Activated T-cell treated with anti-CD3 and anti-CD28 coated beads for 4 hours (primary cell): Measurements from ENCODE around the gene HECTD3.
A peak's percentile ranks its signal among the peaks of the same experiment; 100 is the strongest.

ENCODE experiments used
- DNase-seq: peaks from one replicate; pipeline ENCODE4 v3.0.0-alpha.2; 2020

Gene HECTD3

GRCh38 chr1:45010855-45011811, at the start of gene HECTD3:
TSS of gene HECTD3 (minus strand) at chr1:45011324. CDS start at chr1:45011257, 67 bp downstream.
- peak; percentile 47 for DNase-seq

DNA sequence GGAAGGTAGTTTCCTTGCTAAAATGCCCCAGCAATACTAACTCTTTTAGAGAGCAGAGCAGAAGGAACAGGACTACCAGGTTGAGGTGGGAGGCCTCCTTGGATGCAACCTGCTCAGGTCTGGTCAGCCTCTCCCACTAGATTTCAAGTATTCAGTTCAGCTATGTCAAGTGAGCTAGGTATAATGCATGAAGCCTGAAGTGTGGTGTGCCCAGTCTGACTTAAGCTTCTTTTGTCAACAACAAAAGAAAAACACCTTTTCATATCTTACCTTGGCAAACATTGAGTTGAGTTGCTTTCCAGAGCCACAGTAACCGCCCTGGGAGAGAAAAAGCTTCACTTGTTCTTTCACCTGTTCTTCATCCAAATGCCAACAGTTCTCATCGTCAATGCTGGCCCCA, 48.7 kb upstream of the HECTD3 start:
- no peak for DNase-seq

GRCh38 chr1:45057542-45057941, 46.4 kb upstream of the HECTD3 start:
- DNase-seq, result no peak

DNA sequence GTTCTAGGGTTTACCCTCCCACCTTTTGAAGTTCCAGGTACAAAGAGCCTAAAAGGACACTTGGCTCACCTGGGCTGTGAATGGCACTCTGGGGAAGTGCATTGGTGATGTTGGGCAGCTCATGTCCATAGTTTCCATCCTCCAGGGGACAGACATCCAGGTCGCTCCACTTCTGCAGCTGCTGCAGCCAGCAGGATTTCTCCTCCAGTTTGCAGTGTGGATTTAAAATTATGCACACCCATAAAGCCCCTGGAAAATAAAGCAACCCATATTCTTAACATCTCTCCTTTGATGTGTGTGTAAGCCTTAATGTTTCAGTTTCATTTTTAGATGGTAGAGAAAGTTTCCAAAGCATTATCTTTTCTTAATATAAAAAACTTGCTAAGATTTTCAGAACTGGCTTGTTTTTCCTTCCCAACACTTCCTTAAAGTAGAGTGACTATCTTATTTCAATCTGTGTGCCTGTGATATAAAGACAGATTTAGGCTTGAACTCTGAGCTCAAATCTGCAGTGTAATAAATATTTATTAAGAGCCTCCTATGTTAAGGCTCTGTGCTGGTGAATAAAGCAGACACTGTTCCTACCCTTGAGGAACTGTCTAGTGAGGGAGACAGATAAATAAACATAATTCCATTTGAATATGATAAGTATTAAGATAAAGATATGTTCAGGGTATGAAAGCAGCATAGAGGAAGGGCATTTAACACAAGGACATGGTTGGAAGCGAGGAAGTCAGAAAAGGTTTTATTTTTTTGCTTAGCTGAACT, 40.1 kb upstream of the HECTD3 start:
- no peak for DNase-seq

GRCh38 chr1:45047032-45047431, 35.9 kb upstream of the HECTD3 start:
- no peak for DNase-seq

DNA sequence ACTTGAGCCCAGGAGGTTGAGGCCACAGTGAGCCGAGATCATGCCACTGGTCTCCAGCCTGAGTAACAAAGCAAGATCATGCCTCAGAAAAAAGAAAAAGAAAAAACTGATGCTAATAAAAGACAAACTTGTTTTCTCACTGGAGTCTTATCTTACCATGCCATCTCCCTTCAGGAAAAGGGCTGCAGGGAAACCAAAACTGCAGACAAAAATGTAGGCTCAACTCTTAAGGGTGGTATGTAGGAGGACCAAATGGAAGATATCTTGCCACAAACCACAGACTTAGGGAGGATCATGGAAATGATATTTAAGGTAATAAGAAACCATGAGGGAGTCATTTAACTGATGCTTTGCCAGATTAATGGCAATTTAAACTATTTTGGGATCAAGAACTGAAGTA, 33.8 kb upstream of the HECTD3 start:
- no peak for DNase-seq

- DNase-seq, result no peak
Observed at GRCh38 chr1:45043094-45043493, 32.0 kb upstream of the HECTD3 start.

GRCh38 chr1:45040297-45040696, 29.2 kb upstream of the HECTD3 start:
- no peak for DNase-seq

DNA sequence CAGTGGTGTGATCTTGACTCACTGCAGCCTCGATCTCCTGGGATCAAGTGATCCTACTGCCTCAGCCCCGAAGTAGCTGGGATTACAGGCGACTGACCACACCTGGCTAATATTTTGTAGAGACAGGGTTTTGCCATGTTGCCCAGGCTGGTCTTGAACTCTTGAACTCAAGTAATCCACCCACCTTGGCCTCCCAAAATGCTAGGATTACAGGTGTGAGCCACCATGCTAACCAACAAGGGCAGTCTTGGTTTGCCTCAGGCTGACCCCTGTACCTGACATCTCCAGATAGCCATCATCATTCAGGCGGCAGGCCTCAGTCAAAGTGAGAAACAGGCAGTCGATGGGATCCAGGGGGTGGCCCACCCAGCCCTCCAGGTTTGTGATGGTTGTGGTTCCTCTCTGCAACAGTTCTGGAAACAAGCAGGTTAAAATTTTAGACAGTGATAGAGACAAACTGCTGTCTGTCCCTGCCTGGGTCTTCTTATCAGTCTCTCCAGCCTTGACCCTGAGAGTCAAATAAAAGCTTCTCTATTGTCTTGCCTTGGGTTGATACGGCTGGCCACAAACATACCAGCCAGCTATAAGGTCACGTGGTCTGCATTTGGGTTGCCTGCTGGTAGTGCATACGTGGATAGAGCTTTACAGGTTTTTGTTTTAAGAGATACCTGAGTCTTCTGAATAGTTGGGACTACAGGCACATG, 27.7 kb upstream of the HECTD3 start:
- DNase-seq, result no peak

DNA sequence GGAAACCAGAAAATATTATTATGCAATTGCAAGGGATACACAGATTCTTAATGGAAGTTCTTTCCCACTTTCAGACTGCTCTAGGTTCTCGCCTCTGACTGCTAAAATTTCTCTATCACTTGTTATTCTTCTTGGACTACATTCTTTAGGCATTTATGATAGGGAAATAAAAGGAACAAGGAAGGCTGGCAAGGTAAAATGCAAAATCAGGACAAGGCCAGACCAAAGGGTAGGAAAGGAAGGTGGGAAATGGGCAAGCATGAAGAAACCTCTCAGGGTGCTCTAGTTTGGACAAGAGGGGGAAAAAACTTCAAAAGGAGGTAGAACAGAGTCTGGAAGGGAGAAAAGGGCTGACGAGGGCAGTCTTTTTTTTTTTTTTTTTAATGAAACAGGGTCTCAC, 27.1 kb upstream of the HECTD3 start:
- no peak for DNase-seq

GRCh38 chr1:45037456-45037855, 26.3 kb upstream of the HECTD3 start:
- DNase-seq, result no peak

DNA sequence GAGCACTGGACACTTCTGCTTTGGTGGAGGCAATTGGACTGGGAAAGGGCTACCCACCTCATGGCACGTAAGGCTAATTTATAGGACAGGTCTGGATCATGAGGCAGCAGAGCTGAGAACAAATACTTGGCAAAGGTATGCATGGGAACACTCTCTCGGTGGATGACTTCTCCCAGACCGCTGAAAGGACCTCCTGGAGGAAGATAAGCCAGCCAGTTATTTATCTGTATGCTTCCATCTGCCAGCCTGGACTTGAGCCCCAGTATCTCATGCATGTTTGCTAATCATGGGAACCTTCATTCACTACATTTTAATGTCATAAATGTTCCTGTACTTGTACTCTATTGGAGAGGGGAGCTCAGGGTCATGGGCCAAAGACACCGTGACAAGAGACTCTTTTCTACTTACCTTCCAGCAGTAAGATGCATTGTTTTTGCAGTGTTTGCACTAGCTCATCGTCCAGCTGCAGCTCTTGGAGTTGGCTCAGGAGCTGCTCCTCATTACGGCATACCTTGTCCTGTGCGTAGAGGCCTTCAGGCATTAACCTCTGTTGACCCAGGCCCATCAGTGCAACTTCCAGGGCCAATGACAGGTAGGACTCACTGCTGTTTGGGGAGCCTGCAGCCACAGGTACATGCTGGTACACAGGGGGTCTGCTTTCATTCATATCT, 24.6 kb upstream of the HECTD3 start:
- DNase-seq, result no peak

- DNase-seq, result no peak
Observed at GRCh38 chr1:45033356-45033755, 22.2 kb upstream of the HECTD3 start.

DNA sequence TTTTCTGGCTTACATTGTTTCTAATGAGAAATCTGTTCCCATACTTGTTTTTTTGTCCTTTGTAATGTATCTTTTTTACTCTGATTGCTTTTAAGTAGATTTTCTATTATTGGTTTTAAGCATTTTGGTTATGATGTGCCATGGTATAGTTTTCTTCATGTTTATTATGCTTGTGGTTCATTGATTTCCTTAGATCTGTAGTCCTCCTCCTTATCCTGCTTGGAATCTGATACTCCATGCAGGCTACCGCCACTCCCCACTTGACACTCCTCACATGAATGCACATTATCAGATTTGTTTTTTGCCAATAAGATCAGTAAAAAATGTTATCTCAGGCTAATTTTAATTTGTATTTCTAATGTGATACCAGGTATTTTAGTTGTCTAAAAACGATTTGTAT, 21.7 kb upstream of the HECTD3 start:
- DNase-seq, result no peak

DNA sequence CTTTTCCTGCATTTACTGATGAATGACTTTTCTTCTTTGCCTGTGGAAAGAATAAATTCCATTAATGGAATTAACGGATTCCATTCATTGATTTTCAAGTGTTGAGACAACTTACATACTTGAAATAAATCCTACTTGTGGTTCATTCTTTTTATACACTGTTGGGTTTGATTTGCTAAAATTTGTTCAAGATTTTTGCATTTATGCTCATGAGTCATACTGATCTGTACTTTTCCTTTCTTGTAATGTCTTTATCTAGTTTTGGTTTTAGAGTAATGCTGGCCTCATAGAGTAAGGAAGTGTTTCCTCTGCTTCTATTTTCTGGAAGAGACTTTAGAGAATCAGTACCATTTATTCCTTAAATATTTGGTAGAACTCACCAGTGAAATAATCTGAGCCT, 15.3 kb upstream of the HECTD3 start:
- no peak for DNase-seq

DNA sequence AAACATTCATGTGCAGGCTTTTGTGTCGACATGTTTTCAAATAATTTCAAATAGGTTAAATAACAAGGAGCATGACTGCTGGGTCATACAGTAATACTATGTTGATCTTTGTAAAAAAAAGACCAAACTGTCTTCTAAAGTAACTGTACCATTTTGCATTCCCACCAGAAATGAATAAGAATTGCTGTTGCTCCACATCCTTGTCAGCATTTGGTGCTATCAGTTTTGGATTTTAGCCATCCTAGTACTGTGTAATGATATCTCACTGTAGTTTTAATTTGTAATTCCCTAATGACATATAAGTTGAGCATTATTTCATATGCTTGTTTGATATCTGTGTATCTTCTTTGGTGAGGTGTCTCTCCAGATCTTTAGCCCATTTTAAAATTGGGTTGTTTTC, 12.5 kb upstream of the HECTD3 start:
- no peak for DNase-seq

- peak; percentile 50 for DNase-seq
Observed at GRCh38 chr1:45018599-45019230, 7.6 kb upstream of the HECTD3 start.

DNA sequence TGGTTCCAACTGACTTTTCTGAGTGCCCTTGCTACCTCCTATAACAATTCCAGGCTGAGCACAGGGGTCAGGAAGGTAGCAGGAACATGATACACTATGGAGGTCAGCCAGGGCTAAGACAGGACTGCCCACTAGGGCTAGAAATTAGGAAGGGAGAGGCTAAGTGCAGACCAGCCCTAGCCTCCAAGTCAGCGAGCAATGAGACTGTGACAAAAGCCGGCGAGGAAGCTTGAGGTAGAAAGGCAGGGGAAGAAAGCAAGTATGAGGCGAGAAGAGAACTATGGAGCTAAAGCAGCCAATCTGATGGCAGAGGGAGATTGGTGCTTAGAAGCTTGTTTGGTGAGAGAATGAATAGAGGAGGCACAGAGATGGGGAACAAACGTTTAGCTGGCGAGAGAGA, 5.6 kb upstream of the HECTD3 start:
- DNase-seq, result no peak

GRCh38 chr1:45016090-45016697, 5.1 kb upstream of the HECTD3 start:
- no peak for DNase-seq

- DNase-seq, result no peak
Observed at GRCh38 chr1:45015683-45016082, 4.6 kb upstream of the HECTD3 start.

GRCh38 chr1:45014321-45015028, 3.4 kb upstream of the HECTD3 start:
- peak; percentile 75 for DNase-seq
